GM19099 (cell line): ENCODE data around the gene CD63.

Experiments
- POLR2A ChIP-seq: IDR thresholded peaks from 3 replicates; pipeline ENCODE4 v1.6.1; 2011; ENCODE audit warnings: low read depth; ENCODE audit not compliant: insufficient read length; ENCODE audit errors: extremely low read depth

CD63 gene

GRCh38 chr12:55676707-55677106 is 52.1 kb downstream of the CD63 start:
- TF ChIP-seq POLR2A, result no peak

GRCh38 chr12:55675666-55676065 is 53.1 kb downstream of the CD63 start:
- no peak for TF ChIP-seq POLR2A
